Dermis blood vessel endothelial cell (primary cell): ENCODE measurements around the gene CASZ1. TPM values are rescaled to one million over a fixed set of nuclear protein-coding genes. Genes with fewer than 3 reads are reported as not detected.

Experiments
- DNase-seq: peaks from one replicate; pipeline ENCODE4 v3.0.0; 2010
- total RNA-seq: library from RNA; depleted of rRNA; stranded (reverse); fragments of >200 nt; gene quantifications from 2 replicates; pipeline ENCODE4 v1.2.3, GENCODE V29; 2014

Gene CASZ1
- total RNA-seq, 1 donor from 2014 or later: 4.3 TPM

- DNase-seq: peak; percentile 59
Observed at GRCh38 chr1:10824821-10825540, 28.5 kb upstream of the CASZ1 start.

GRCh38 chr1:10823000-10823401, 26.6 kb upstream of the CASZ1 start:
- no peak for DNase-seq

DNA sequence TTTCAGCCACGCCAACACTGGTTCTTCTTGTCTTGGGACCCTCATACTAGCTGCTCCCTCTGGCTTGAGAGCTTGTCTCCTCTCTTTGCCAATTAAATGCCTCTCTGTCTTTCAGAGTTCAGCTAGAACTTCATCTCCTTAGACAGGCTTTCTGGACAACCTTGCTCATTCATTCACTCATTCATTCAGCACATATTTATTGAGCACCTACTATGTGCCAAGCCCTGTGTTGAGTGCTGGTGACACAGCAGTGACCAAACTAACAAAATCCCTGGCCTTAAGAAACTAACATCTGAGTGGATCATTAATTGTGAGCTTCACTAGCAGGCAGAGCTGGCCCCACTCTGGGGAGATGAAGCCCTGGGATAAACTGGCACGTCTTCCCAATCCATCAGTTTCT, 24.9 kb upstream of the CASZ1 start:
- DNase-seq: no peak

DNA sequence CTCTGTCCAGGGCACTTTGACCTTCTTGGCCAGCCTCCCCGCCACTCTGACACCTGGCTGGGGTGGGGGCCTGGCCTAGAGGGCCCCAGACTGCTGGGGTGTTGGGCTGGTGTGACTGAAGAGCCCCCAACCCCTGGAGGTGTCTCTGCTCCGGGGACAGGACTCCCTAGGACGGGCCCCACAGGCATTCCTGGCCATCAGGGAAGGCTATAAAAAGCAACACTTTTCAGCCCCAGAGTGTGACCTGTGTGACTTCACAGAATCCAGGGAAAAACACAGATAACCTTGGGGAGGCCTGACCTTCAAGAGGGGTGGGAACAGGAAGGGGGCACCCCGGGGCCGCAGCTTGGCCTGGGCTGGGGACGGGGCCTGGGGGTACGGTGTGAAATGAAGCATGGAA, 24.0 kb upstream of the CASZ1 start:
- no peak for DNase-seq

GRCh38 chr1:10819198-10819901, 22.9 kb upstream of the CASZ1 start:
- no peak for DNase-seq

- DNase-seq: no peak
Observed at GRCh38 chr1:10818262-10819197, 22.1 kb upstream of the CASZ1 start.

DNA sequence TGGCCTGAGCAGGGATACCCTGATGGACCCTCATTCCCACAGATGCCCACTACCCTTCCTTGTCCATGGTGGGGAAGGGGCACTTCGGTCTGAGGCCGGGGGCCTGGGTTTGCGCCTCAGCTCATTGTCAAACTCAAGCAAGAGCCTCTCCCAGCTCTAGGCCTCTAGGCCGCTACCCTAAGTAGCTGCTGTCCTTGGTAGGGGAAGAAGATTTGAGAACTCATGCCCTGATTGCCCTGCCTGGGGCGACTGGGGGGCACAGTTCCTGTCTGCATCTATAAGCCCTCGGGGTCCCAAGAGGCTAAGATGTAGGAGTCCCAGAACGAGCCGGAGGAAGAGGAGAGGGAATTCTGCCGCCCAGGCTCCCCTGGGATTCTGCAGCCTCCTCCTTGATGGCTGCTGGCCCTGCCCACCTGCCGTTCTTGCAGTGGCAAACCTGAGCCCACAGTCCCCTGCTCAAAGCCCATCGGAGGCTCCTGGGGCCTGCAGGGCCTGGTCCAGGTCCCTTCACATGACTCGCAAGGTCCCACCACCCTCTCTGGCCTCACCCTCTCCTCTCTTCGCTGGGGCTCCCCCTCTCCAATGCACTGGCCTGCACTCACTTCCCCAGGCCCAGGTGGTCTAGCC, 20.4 kb upstream of the CASZ1 start:
- DNase-seq: no peak

DNA sequence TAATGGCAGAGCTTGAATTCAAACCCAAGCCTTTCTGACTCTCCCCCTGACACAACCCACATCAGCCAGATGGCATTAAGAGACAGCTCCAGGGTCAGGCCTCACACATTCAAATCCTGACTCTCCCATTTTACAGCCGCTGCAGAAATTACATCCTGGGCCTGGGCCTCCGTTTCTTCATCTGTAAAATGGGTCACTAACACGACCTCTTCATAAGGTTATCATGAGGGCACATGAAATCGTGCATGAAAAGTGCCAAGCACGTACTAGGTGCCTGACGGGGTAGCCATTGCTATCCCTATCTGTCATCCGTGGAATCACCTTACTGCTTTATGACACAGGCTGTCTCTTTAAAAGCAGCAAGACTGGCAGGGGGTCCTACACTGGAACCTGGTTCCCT, 19.8 kb upstream of the CASZ1 start:
- no peak for DNase-seq

GRCh38 chr1:10815858-10816195, 19.4 kb upstream of the CASZ1 start:
- DNase-seq: no peak

- no peak for DNase-seq
Observed at GRCh38 chr1:10814976-10815857, 18.8 kb upstream of the CASZ1 start.

GRCh38 chr1:10814312-10814711, 17.9 kb upstream of the CASZ1 start:
- DNase-seq: no peak

- no peak for DNase-seq
Observed at GRCh38 chr1:10813799-10814198, 17.4 kb upstream of the CASZ1 start.

GRCh38 chr1:10812387-10812915, 16.0 kb upstream of the CASZ1 start:
- DNase-seq: no peak

- no peak for DNase-seq
Observed at GRCh38 chr1:10808441-10808840, 12.0 kb upstream of the CASZ1 start.

- no peak for DNase-seq
Observed at GRCh38 chr1:10806966-10807365, 10.5 kb upstream of the CASZ1 start.

- no peak for DNase-seq
Observed at GRCh38 chr1:10803971-10804820, 7.8 kb upstream of the CASZ1 start.

GRCh38 chr1:10802944-10803715, 6.7 kb upstream of the CASZ1 start:
- DNase-seq: peak; percentile 10

DNA sequence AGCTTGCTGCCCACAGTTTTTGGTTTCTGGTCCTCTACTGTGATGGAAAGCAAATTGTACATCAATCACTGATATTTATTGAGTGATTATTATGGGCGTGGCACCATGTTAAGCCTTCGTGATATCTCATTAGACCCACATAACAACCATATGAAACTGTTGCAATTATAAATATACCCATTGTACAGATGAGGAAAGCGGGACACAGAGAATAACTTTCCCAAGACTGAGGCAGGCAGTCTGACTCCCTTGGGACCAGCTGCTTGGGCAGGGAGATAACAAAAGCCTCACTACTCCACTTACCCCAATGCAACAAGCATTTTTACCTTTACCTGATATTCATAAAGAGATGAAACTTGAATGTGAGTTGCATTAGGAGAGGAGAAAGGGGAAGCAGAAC, 4.3 kb upstream of the CASZ1 start:
- no peak for DNase-seq

GRCh38 chr1:10799726-10800125, 3.3 kb upstream of the CASZ1 start:
- DNase-seq: no peak
